ENCODE measurements around the gene DMTF1. TPM values are rescaled to one million over a fixed set of nuclear protein-coding genes. Genes with fewer than 3 reads are reported as not detected.
A peak's percentile ranks its signal among the peaks of the same experiment; 100 is the strongest.

Gene DMTF1
- polyA plus RNA-seq, 2 of the 4 experiments (the other 2 are of a cell fraction), result 37.3 to 124 TPM

- no peak for TF ChIP-seq JUNB (IDR thresholded peaks at IDR 0.05)
- no peak for TF ChIP-seq EHF (CRISPR knock-in tag; IDR thresholded peaks at IDR 0.05)
- no peak for TF ChIP-seq RARB (CRISPR knock-in tag; IDR thresholded peaks at IDR 0.05)
- no peak for TF ChIP-seq JUN (IDR thresholded peaks at IDR 0.05)
- peak; percentile 98 for TF ChIP-seq MAFK (IDR thresholded peaks at IDR 0.05; ENCODE audit: partially characterized antibody)
- TF ChIP-seq E2F6 (IDR thresholded peaks at IDR 0.05; ENCODE audit: borderline replicate concordance, low read depth), result peak; percentile 4; the same call in 1 of the 2 replicates
- Histone ChIP-seq H3K4me1 (peaks cover 17% of the 10 kb centered on the region), H3K27ac (no peak overlapping the region), H3K4me3 (peak overlapping the region; percentile 99), H3K9me3 (no peaks in the 10 kb centered on the region), H3K4me2 (peak overlapping the region; percentile 77)
- ChIA-PET POLR2A (interaction anchor here (0.7 to 2.9 kb wide), 5 partner anchors 17 to 154 kb away, joined by 3 to 24 read pairs (median 3); partner anchors contain the start of gene DMTF1), CTCF (interaction anchor here (1.4 to 4.0 kb wide), 2 partner anchors 16 to 73 kb away, joined by 3 to 20 read pairs; no protein-coding TSS in a partner anchor)
- WGBS (ENCODE audit: missing lambda C conversion rate), result 22% methylated on average over 16 of the region's 17 CpGs
- DNase-seq (ENCODE audit: low read depth in 1 of 2, low spot score in 1 of 2) (peak in 1 of 2 experiments; percentile 16), FAIRE-seq (no peak), ATAC-seq (no peak)
Measured at GRCh38 chr7:87220734-87221215, 68.5 kb downstream of the DMTF1 start.

- CTCF ChIA-PET, result interaction anchor here (1.5 kb wide), 1 partner anchor 10 kb away, joined by 3 read pairs; no protein-coding TSS in a partner anchor
- no peak overlapping the region for H3K27ac ChIP-seq
- no peaks in the 10 kb centered on the region for H3K9me3 ChIP-seq
- ATAC-seq, result no peak
- WGBS (ENCODE audit: missing lambda C conversion rate), result 13% methylated on average over 1 of the region's 1 CpG
- no peak overlapping the region for H3K4me3 ChIP-seq
- POLR2A ChIA-PET, result no interaction called here
- peaks cover 19% of the 10 kb centered on the region for H3K4me1 ChIP-seq
- no peak for FAIRE-seq
- no peak for TF ChIP-seq RNF2 (IDR thresholded peaks at IDR 0.05; ENCODE audit: borderline replicate concordance, low read depth)
- no peak for TF ChIP-seq HOXA7 (CRISPR knock-in tag; IDR thresholded peaks at IDR 0.05)
- TF ChIP-seq, protein P1, sequence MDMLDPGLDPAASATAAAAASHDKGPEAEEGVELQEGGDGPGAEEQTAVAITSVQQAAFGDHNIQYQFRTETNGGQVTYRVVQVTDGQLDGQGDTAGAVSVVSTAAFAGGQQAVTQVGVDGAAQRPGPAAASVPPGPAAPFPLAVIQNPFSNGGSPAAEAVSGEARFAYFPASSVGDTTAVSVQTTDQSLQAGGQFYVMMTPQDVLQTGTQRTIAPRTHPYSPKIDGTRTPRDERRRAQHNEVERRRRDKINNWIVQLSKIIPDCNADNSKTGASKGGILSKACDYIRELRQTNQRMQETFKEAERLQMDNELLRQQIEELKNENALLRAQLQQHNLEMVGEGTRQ (IDR thresholded peaks at IDR 0.05), result no peak
- TF ChIP-seq BHLHE40 (IDR thresholded peaks at IDR 0.05; ENCODE audit: low read depth, low read length), result no peak
- no peak for TF ChIP-seq EP300 (IDR thresholded peaks at IDR 0.05)
- TF ChIP-seq, protein P2, sequence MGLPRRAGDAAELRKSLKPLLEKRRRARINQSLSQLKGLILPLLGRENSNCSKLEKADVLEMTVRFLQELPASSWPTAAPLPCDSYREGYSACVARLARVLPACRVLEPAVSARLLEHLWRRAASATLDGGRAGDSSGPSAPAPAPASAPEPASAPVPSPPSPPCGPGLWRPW (IDR thresholded peaks at IDR 0.05), result no peak
- no peak for TF ChIP-seq SREBF2 (IDR thresholded peaks at IDR 0.05)
- TF ChIP-seq, protein P3, sequence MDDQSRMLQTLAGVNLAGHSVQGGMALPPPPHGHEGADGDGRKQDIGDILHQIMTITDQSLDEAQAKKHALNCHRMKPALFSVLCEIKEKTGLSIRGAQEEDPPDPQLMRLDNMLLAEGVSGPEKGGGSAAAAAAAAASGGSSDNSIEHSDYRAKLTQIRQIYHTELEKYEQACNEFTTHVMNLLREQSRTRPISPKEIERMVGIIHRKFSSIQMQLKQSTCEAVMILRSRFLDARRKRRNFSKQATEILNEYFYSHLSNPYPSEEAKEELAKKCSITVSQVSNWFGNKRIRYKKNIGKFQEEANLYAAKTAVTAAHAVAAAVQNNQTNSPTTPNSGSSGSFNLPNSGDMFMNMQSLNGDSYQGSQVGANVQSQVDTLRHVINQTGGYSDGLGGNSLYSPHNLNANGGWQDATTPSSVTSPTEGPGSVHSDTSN (IDR thresholded peaks at IDR 0.05), result no peak
- TF ChIP-seq RFX5 (IDR thresholded peaks at IDR 0.05), result no peak
- TF ChIP-seq MAZ (IDR thresholded peaks at IDR 0.05; ENCODE audit: borderline replicate concordance, low read depth, low read length), result no peak
- no peak for TF ChIP-seq NPAS2 (CRISPR knock-in tag; IDR thresholded peaks at IDR 0.05; ENCODE audit: borderline replicate concordance)
- TF ChIP-seq CBX2 (IDR thresholded peaks at IDR 0.05; ENCODE audit: borderline replicate concordance, low read depth), result no peak
- TF ChIP-seq FOSL2 (IDR thresholded peaks at IDR 0.05), result no peak
- TF ChIP-seq FOSL2 (CRISPR knock-in tag; IDR thresholded peaks at IDR 0.05), result no peak
- no peak for TF ChIP-seq MAX (IDR thresholded peaks at IDR 0.05)
- no peak for TF ChIP-seq POLR2A (IDR thresholded peaks at IDR 0.05; ENCODE audit: low read length)
- no peak for TF ChIP-seq HDAC2 (IDR thresholded peaks at IDR 0.05)
- TF ChIP-seq MAFK (IDR thresholded peaks at IDR 0.05; ENCODE audit: partially characterized antibody), result no peak
- H3K4me2 ChIP-seq, result no peak overlapping the region
- DNase-seq (ENCODE audit: low read depth in 1 of 2, low spot score in 1 of 2), result no peak
Measured at GRCh38 chr7:87223666-87224065, 71.4 kb downstream of the DMTF1 start.

DNA sequence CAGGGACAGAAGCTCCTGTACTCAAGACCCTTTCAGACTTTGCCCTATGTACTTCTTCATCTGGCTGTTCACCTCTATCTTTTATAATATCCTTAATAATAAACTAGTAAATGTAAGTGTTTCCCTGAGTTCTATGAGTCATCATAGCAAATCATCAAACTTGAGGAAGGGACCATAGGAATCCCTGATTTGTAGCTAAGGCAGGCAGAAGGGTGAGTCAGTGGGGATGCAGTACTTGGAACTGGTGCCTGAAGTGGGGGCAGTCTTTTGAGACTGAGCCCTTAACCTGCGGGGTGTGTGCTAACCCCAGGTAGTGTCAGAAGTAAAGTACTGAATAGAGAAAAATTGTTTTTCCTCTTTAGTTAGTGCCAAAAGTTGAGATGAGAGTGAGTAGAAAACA is 73.4 kb downstream of the DMTF1 start:
- H3K9me3 ChIP-seq, result no peaks in the 10 kb centered on the region
- CTCF ChIA-PET, result interaction anchor here (0.8 to 1.6 kb wide), 2 partner anchors 10 to 13 kb away, joined by 4 to 8 read pairs; no protein-coding TSS in a partner anchor
- H3K27ac ChIP-seq, result no peak overlapping the region
- ATAC-seq (peak; percentile 54 to 65; a peak in 4 of 6 replicates), FAIRE-seq (no peak), DNase-seq (ENCODE audit: low read depth in 1 of 2, low spot score in 1 of 2) (peak in 1 of 2 experiments; percentile 26)
- TF ChIP-seq EHMT2 (IDR thresholded peaks at IDR 0.05; ENCODE audit: low read depth) (no peak), CEBPB (IDR thresholded peaks at IDR 0.05) (no peak), ZNF302 (CRISPR knock-in tag; IDR thresholded peaks at IDR 0.05) (no peak), FOSL2 (IDR thresholded peaks at IDR 0.05) (no peak), FOSL2 (CRISPR knock-in tag; IDR thresholded peaks at IDR 0.05) (peak; percentile 57)
- H3K4me1 ChIP-seq, result peaks cover 15% of the 10 kb centered on the region
- WGBS (ENCODE audit: missing lambda C conversion rate), result 0% methylated on average over 1 of the region's 1 CpG
- POLR2A ChIA-PET, result no interaction called here
- H3K4me3 ChIP-seq, result no peak overlapping the region
- H3K4me2 ChIP-seq, result peak overlapping the region; percentile 13; the same call in 2 of the 3 replicates

Measured in A549 (cell line).